LNCaP clone FGC (cell line): ENCODE data around the gene JAKMIP1.

ENCODE experiments used
- DNase-seq: peaks from one replicate; pipeline ENCODE4 v3.0.0-alpha.2; 2011; ENCODE audit warnings: low read depth
- H3K4me3 ChIP-seq: 2 replicates; pipeline ENCODE4 v1.5.1; 2011; ENCODE audit warnings: mild to moderate bottlenecking, low read depth, low read length, control low read depth
- CTCF ChIP-seq: IDR thresholded peaks from 2 replicates; pipeline ENCODE4 v1.5.1; 2012; ENCODE audit warnings: mild to moderate bottlenecking; ENCODE audit not compliant: control insufficient read depth, insufficient read depth; ENCODE audit errors: extremely low read depth

The JAKMIP1 gene

DNA sequence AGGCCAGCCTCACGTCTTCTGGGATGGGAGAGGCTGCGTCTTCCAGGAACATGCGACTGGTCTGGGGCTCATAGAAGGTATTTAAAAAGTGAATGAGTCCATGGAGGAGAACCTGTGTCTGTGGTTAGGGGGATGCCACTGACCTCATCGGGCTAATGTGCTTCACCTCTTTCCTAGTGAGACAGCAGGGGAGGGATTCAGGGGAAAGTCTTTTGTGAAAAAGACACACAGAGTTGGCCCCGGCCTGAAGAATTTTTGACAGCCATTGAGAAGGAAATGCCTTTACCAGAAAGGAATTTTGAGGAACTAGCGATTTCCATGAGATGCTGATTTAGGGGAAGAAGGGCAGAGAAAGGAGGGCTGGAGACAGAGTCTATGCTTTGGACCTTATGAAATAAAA is 171.1 kb downstream of the JAKMIP1 start:
- TF ChIP-seq CTCF, result no peak
- DNase-seq, result no peak
- H3K4me3 ChIP-seq, result no peak overlapping the region

DNA sequence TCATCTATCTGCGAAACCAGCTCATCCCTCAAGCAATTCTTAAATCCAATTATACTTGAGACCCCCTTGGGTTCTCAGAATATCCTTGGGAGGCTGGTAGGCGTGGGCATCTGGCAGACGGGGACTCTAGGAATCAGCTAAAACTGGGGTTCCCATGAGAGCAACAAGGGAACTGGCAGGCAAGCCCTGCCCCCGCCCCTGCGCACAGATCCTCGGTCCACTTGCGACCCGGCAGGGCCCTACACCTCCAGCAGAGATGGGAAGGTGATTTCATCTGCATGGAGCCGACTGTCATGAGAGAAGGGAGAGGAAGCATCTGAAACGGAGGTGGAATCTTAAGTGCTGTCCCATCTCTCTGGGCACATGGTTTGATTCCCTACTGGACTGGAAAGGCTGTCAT is 172.2 kb downstream of the JAKMIP1 start:
- DNase-seq, result no peak
- H3K4me3 ChIP-seq, result no peak overlapping the region
- no peak for TF ChIP-seq CTCF

DNA sequence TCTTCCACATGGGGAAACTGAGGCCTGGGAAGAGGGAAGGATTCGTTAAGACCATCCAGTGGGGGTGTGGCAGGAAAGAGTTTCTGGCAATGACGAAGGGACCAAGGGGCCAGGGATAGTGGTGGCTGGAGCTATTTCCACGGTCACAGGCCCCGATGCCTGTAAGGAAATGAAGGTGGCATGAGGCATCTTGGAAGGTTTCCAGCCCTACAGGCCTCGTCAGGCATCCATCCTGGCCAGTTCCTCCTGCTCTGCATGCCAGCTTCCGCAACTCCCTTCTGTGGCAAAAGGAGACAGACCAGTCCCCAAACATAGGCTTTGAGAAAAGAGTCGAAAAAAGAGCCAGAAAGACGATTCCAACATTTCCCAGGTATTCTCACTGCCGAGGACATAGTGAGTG is 173.0 kb downstream of the JAKMIP1 start:
- no peak for TF ChIP-seq CTCF
- DNase-seq, result peak; percentile 26
- H3K4me3 ChIP-seq, result no peak overlapping the region

DNA sequence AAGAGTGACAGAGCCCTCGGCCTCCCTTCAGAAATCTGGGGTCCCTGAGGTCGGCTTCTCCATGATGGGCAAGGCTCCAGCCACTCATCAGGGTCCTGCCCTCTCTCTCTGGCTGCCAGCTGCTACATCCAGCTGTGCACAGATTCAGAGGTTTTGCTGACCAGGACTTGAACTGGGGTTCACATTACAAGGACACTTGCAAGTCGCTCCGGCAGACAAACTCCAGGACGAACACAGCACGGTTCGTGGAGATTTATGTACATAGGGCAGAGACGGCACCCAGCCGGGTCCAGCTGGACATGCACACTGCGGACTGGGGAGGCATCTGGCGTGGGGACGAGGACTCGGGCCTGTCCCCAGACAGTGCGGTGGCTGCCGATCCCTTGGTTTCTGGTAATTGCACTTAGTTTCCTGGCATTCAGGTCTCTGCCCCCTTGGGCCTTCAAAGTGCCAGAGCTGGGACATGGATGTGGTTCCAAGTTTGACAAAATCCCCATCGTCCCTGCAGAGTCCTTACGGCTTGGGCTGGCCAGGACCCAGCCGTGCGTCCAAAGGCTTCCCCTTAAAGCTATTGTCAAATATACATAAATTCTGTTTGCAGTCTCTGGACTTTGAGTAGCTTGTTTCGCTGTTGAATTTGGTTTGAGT is 175.9 kb downstream of the JAKMIP1 start:
- DNase-seq, result no peak
- TF ChIP-seq CTCF, result no peak
- H3K4me3 ChIP-seq, result no peak overlapping the region

- TF ChIP-seq CTCF, result no peak
- H3K4me3 ChIP-seq, result no peak overlapping the region
- no peak for DNase-seq
These were observed 176.6 kb downstream of the JAKMIP1 start for GRCh38 chr4:6023731-6024130.

DNA sequence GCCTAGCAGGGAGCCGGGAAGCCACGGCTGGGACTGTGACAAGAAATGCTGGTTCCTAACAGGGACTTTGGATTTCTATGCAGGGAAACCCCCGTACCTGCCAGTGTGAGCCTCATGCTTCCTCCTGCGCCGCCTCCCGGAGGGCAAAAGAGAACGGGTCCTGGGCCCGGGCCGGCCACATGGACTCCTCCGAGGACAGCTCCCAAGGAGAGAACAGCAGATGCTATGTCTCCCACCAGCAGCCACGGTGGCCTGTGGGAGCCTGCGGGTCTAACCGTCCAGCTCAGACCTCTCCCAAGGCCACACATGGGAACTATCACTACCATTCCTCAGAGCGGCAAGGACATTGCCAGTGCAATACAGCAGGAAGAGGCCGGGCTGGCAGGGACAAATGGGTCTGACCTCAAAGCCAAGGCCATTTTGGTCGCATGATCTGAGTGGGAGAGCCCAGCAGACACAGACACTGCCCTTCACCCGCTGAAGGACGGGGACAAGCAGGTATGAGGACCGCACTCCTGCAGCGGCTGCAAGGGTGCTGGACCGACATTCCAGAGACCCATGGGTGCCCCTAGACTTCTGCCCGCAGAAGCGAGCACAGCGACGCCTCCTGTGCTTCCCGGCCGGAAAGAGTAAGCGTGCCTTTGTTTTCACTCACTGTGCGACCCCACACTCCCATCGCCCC is 177.6 kb downstream of the JAKMIP1 start:
- no peak for TF ChIP-seq CTCF
- no peak overlapping the region for H3K4me3 ChIP-seq
- no peak for DNase-seq
